Suppressor macrophage (primary cell): ENCODE results near the gene NCEH1.
A peak's percentile ranks its signal among the peaks of the same experiment; 100 is the strongest.

Source experiments
- DNase-seq, 4 experiments: peaks; one replicate each; pipeline ENCODE4 v3.0.0-alpha.2; 2020 to 2022

Gene NCEH1

GRCh38 chr3:172643506-172644179, 67.2 kb downstream of the NCEH1 start:
- DNase-seq, result no peak

GRCh38 chr3:172641291-172641690, 69.6 kb downstream of the NCEH1 start:
- DNase-seq, result no peak

- no peak for DNase-seq
Measured at GRCh38 chr3:172640751-172641150, 70.1 kb downstream of the NCEH1 start.

GRCh38 chr3:172635588-172635987, 75.3 kb downstream of the NCEH1 start:
- DNase-seq, result peak in 3 of 4 experiments; percentile 26 to 52 (median 36)

- no peak for DNase-seq
Measured at GRCh38 chr3:172634948-172635347, 75.9 kb downstream of the NCEH1 start.

- DNase-seq, result no peak
Measured at GRCh38 chr3:172630316-172630715, 80.6 kb downstream of the NCEH1 start.

- DNase-seq, result no peak
Measured at GRCh38 chr3:172629470-172629869, 81.4 kb downstream of the NCEH1 start.

- peak; percentile 16 to 55 (median 34) for DNase-seq
Measured at GRCh38 chr3:172627057-172627809, 83.6 kb downstream of the NCEH1 start.

GRCh38 chr3:172626021-172626640, 84.7 kb downstream of the NCEH1 start:
- no peak for DNase-seq

GRCh38 chr3:172625404-172625803, 85.5 kb downstream of the NCEH1 start:
- DNase-seq, result peak in 2 of 4 experiments; percentile 32

- DNase-seq, result no peak
Measured at GRCh38 chr3:172624999-172625398, 85.9 kb downstream of the NCEH1 start.

GRCh38 chr3:172622916-172623700, 87.8 kb downstream of the NCEH1 start:
- peak; percentile 49 to 75 (median 56) for DNase-seq

GRCh38 chr3:172622156-172622555, 88.7 kb downstream of the NCEH1 start:
- DNase-seq, result no peak

GRCh38 chr3:172617976-172618375, 92.9 kb downstream of the NCEH1 start:
- no peak for DNase-seq

- DNase-seq, result no peak
Measured at GRCh38 chr3:172617013-172617706, 93.7 kb downstream of the NCEH1 start.

- DNase-seq, result no peak
Measured at GRCh38 chr3:172616031-172616461, 94.8 kb downstream of the NCEH1 start.

GRCh38 chr3:172615296-172615695, 95.6 kb downstream of the NCEH1 start:
- DNase-seq, result no peak

- DNase-seq, result no peak
Measured at GRCh38 chr3:172614340-172615274, 96.3 kb downstream of the NCEH1 start.

GRCh38 chr3:172613845-172614244, 97.0 kb downstream of the NCEH1 start:
- no peak for DNase-seq

GRCh38 chr3:172612871-172613678, 97.8 kb downstream of the NCEH1 start:
- no peak for DNase-seq
